Right ventricle myocardium inferior (tissue), 1 donor: ENCODE measurements around the gene C1QTNF12. TPM values are rescaled to one million over a fixed set of nuclear protein-coding genes. Genes with fewer than 3 reads are reported as not detected.

ENCODE experiments used
- ATAC-seq: fragments of 200-7000 bp; cut with Tn5 transposase; one replicate; pipeline ENCODE4 v1.9.1; 2020; ENCODE audit warnings: mild to moderate bottlenecking, moderate library complexity
- DNase-seq: peaks from one replicate; pipeline ENCODE4 v3.0.0; 2021; ENCODE audit errors: missing footprints
- intact Hi-C: fragments of 100-400 bp; cut with DNase I; formaldehyde crosslinking; loops from one replicate; pipeline ENCODE4 v1.11.0; 2022
- long read RNA-seq: library from polyadenylated mRNA; unstranded; transcript quantifications from one replicate; pipeline ENCODE4 v2.0.0, GENCODE V29; 2021
- total RNA-seq: library from RNA; stranded (reverse); fragmentation: NEBNext Ultra II Directional; extraction: Animal tissue kit (Norgen Biotek cat#: 25700); gene quantifications from one replicate; pipeline ENCODE4 v1.2.1, GENCODE V29; 2021
- donor health status: DM: no; HTN: yes; CAD: no; lungs with severe emphysema.

C1QTNF12 gene
- total RNA-seq, result 0.57 TPM
- long read RNA-seq, result 0 reads

GRCh38 chr1:1246577-1247340 lies at the start of gene C1QTNF12:
Gene C1QTNF12 (minus strand): TSS chr1:1246722. CDS start chr1:1246690, 32 bp downstream.
- intact Hi-C loops, result no loop called here
- DNase-seq, result no peak
- no peak for ATAC-seq

GRCh38 chr1:1295154-1295923 lies 48.8 kb upstream of the C1QTNF12 start:
- DNase-seq (no peak), ATAC-seq (no peak)
- intact Hi-C loops, result no loop called here

- intact Hi-C loops, result no loop called here
- no peak for DNase-seq
- no peak for ATAC-seq
Measured at GRCh38 chr1:1294250-1294890, 47.8 kb upstream of the C1QTNF12 start.

GRCh38 chr1:1293263-1294249 lies 47.0 kb upstream of the C1QTNF12 start:
- no peak for DNase-seq
- no peak for ATAC-seq
- intact Hi-C loops, result no loop called here

- ATAC-seq, result no peak
- intact Hi-C loops, result no loop called here
- DNase-seq, result no peak
Measured at GRCh38 chr1:1292851-1293250, 46.3 kb upstream of the C1QTNF12 start.

GRCh38 chr1:1292442-1292779 lies 45.9 kb upstream of the C1QTNF12 start:
- no peak for DNase-seq
- intact Hi-C loops, result no loop called here
- no peak for ATAC-seq

GRCh38 chr1:1291548-1292441 lies 45.3 kb upstream of the C1QTNF12 start:
- DNase-seq, result peak; percentile 78
- peak; percentile 64 for ATAC-seq
- intact Hi-C loops, result loop anchor here (2.0 kb wide), 1 partner anchor 169 kb away; no protein-coding TSS in a partner anchor

GRCh38 chr1:1291023-1291528 lies 44.6 kb upstream of the C1QTNF12 start:
- DNase-seq (peak; percentile 45), ATAC-seq (peak; percentile 6)
- intact Hi-C loops, result loop anchor here (2.0 kb wide), 1 partner anchor 168 kb away; no protein-coding TSS in a partner anchor

GRCh38 chr1:1290238-1290731 lies 43.8 kb upstream of the C1QTNF12 start:
- DNase-seq, result peak; percentile 74
- ATAC-seq, result no peak
- intact Hi-C loops, result loop anchor here (2.0 kb wide), 1 partner anchor 167 kb away; no protein-coding TSS in a partner anchor

- ATAC-seq (no peak), DNase-seq (no peak)
- intact Hi-C loops, result no loop called here
Measured at GRCh38 chr1:1287288-1288110, 41.0 kb upstream of the C1QTNF12 start.

- no peak for ATAC-seq
- peak; percentile 37 for DNase-seq
- intact Hi-C loops, result no loop called here
Measured at GRCh38 chr1:1286313-1287261, 40.1 kb upstream of the C1QTNF12 start.

- ATAC-seq, result no peak
Measured at GRCh38 chr1:1285611-1286311, 39.2 kb upstream of the C1QTNF12 start.

GRCh38 chr1:1285102-1285571 lies 38.6 kb upstream of the C1QTNF12 start:
- peak; percentile 56 for DNase-seq
- intact Hi-C loops, result no loop called here
- no peak for ATAC-seq

More at GRCh38 chr1:1285611-1286311, 39.2 kb upstream of the C1QTNF12 start:
- peak; percentile 68 for DNase-seq
- intact Hi-C loops, result no loop called here
